Astrocyte (in vitro differentiated cells and primary cell): ENCODE results near the gene PTK7.

ENCODE experiments used
- CTCF ChIP-seq: IDR thresholded peaks from 2 replicates; pipeline ENCODE4 v1.5.1; 2011; ENCODE audit warnings: low read depth, mild to moderate bottlenecking, inconsistent platforms, low read length, moderate library complexity; ENCODE audit not compliant: insufficient read depth
- EZH2 ChIP-seq: IDR thresholded peaks from 2 replicates; pipeline ENCODE4 v1.6.1; 2012; ENCODE audit warnings: mild to moderate bottlenecking, low read length, inconsistent platforms; ENCODE audit not compliant: insufficient read depth

DNA sequence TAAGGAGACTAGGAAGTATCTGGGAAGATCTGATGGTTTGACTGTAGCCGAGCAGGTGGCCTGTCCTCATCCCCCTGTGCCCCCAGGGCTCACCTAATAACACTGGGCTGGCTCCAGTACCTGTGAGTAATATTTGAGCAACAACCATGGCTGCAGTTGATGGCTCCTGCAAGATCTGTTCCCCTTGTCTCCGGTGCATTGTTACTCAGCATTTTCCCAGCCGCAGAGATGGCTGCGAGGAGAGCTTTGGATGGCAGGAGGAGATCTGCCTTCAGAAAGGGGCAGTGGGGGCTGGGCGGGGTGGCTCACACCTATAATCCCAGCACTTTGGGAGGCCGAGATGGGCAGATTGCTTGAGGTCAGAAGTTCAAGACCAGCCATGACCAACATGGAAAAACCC lies 39.3 kb downstream of the PTK7 start:
- TF ChIP-seq CTCF (no peak), EZH2 (no peak)
